OCI-LY3 (cell line): ENCODE data around the gene GABRR3.

Source experiments
- EZH2phosphoT487 ChIP-seq: fragments of 200-600 bp; shearing (Covaris generic); IDR thresholded peaks from 2 replicates; pipeline ENCODE4 v1.6.1; 2018; ENCODE audit warnings: antibody characterized with exemption, mixed run types, low read depth
- TF ChIP-seq, protein P1 (sequence below): fragments of 200-600, 300-600 bp; sonication (generic); IDR thresholded peaks from 2 replicates; pipeline ENCODE4 v1.5.1; 2014; ENCODE audit warnings: antibody characterized with exemption, low read length, low read depth

DNA sequence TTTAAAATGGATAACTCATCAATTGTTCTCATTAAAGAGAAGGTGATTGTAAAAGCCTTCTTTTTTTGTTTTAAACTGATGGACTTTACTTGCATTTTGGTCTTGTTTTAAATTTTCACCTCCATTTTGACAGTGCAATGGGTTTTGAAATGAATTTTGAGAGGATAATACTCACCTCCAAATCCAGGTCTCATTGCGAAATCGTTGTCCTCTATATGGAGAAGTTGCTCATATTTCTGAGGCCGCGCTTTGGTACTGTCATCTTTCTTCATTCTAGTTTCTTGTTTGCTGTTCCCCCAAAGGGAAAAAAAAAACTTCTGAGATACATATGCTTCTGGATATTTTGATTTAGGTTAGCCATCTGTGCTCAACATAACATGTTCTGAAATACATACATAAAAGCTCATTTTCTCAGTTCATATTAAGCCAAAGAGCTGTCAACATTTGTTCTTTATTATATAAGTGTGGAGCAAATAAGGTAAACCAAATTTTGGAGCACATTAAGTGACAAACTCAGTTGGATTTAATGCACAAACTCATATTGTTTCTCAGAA, 9.6 kb downstream of the GABRR3 start:
- TF ChIP-seq, protein P1, sequence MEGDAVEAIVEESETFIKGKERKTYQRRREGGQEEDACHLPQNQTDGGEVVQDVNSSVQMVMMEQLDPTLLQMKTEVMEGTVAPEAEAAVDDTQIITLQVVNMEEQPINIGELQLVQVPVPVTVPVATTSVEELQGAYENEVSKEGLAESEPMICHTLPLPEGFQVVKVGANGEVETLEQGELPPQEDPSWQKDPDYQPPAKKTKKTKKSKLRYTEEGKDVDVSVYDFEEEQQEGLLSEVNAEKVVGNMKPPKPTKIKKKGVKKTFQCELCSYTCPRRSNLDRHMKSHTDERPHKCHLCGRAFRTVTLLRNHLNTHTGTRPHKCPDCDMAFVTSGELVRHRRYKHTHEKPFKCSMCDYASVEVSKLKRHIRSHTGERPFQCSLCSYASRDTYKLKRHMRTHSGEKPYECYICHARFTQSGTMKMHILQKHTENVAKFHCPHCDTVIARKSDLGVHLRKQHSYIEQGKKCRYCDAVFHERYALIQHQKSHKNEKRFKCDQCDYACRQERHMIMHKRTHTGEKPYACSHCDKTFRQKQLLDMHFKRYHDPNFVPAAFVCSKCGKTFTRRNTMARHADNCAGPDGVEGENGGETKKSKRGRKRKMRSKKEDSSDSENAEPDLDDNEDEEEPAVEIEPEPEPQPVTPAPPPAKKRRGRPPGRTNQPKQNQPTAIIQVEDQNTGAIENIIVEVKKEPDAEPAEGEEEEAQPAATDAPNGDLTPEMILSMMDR, result no peak
- TF ChIP-seq EZH2phosphoT487, result no peak
